ACC112 (cell line): ENCODE measurements around the gene IPCEF1.

Source experiments
- H2AFZ ChIP-seq: fragments of 200-600 bp; sonication (generic); one replicate; pipeline ENCODE4 v1.6.0; 2017; ENCODE audit warnings: antibody characterized with exemption, low read length; ENCODE audit not compliant: unreplicated experiment
- H3K27ac ChIP-seq: fragments of 200-600 bp; sonication (generic); 2 replicates; pipeline ENCODE4 v1.5.1; 2014; ENCODE audit warnings: low read depth, mild to moderate bottlenecking, antibody characterized with exemption, low read length, moderate library complexity
- H3K27me3 ChIP-seq: fragments of 200-600 bp; sonication (generic); 2 replicates; pipeline ENCODE4 v1.6.1; 2014; ENCODE audit warnings: mild to moderate bottlenecking, antibody characterized with exemption, low read length, moderate library complexity, mixed read lengths; ENCODE audit not compliant: insufficient read depth
- H3K36me3 ChIP-seq: fragments of 200-600 bp; sonication (generic); 2 replicates; pipeline ENCODE4 v1.6.1; 2016; ENCODE audit warnings: mild to moderate bottlenecking, antibody characterized with exemption, low read length, moderate library complexity, mixed read lengths; ENCODE audit not compliant: insufficient read depth
- H3K4me1 ChIP-seq: fragments of 200-600 bp; sonication (generic); one replicate; pipeline ENCODE4 v1.6.1; 2016; ENCODE audit warnings: low read length, mixed read lengths; ENCODE audit not compliant: insufficient read depth, unreplicated experiment, control insufficient read depth
- H3K4me3 ChIP-seq: fragments of 200-600 bp; sonication (generic); 2 replicates; pipeline ENCODE4 v1.5.1; 2014; ENCODE audit warnings: mild to moderate bottlenecking, low read depth, low read length
- H3K79me2 ChIP-seq: fragments of 200-600 bp; sonication (generic); one replicate; pipeline ENCODE4 v1.6.0; 2016; ENCODE audit warnings: low read length; ENCODE audit not compliant: control insufficient read depth, unreplicated experiment, insufficient read depth

IPCEF1 gene

DNA sequence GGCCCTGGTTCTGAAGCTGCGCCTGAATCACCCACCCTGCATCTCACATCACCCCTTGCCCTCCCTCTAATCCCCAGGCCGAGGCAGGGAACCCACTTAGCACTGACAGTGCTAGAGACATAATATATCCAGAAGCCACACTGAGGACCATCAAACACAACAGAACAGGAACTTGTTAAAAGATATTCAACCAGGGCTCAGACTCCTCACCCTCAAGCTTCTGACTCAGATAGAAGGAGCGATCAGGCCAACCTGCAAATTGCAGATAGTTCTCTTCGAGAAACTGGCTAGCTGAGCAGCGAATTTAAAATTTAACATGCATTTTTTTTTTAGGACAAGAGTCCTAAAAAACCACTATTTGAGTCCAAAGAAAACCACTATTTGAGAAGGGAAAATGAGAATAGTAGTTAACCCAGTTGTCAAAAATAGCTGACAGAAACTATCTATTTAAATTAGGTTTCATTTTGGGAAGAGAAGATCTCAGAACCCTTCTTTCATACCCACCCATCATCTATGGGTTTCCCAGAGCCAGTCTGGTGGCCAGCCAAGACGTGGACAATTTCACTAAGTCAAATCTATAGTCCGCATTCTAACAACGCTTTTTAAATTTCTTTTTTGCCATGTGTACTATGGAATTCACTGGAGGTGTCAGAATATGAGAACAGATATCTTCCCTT lies 222.0 kb downstream of the IPCEF1 start:
- H3K27me3 ChIP-seq, result no peaks in the 10 kb centered on the region
- H3K4me3 ChIP-seq, result no peak overlapping the region
- H3K79me2 ChIP-seq, result no peaks in the 10 kb centered on the region
- no peak overlapping the region for H2AFZ ChIP-seq
- no peak overlapping the region for H3K27ac ChIP-seq
- H3K36me3 ChIP-seq, result no peaks in the 10 kb centered on the region
- H3K4me1 ChIP-seq, result no peaks in the 10 kb centered on the region

DNA sequence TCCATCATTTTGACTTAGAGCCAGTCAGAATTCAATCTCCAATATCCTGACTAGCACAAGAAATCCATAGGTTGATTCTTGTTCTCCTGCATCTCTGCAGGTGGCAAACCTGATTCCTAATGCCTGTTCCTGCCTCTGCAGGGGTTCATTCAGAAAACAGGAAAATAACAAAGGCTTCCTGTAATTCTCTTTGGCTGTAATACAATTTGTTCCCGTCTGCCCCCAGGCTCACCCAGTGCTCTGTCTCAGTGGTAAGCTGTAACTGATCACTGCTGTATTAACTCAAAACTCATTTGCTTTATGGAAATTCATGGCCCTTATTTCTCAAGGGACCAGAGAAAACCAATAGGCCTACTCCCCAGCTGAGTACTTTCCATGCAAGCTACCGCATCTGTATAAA lies 228.9 kb downstream of the IPCEF1 start:
- Histone ChIP-seq H2AFZ (no peak overlapping the region), H3K79me2 (no peaks in the 10 kb centered on the region), H3K36me3 (no peaks in the 10 kb centered on the region), H3K4me1 (no peaks in the 10 kb centered on the region), H3K27ac (no peak overlapping the region), H3K4me3 (no peak overlapping the region), H3K27me3 (0 out of 2 replicates have a peak, but pooled peaks cover 3% of the 10 kb centered on the region)

DNA sequence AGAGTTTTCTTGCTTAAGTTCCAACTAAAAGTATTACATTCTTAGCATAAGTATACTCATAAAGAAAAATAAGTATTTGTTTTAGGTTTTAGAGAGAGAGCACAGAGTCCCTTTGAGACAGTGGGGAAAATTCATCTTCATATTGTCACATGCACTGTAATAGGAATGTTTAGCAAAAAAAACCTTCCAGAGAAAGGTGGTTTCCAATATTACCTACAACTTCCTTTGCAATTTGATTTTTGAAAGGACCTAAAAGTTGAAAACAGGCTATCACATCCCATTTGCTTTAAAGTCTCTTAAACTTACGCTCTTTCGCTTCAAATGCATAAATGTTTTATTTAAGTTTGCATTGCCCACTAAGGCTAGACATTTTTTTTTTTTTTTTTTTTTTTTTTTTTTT lies 231.2 kb downstream of the IPCEF1 start:
- Histone ChIP-seq H3K27ac (no peak overlapping the region), H3K36me3 (no peaks in the 10 kb centered on the region), H3K27me3 (0 out of 2 replicates have a peak, but pooled peaks cover 3% of the 10 kb centered on the region), H3K4me3 (no peak overlapping the region), H3K4me1 (no peaks in the 10 kb centered on the region), H3K79me2 (no peaks in the 10 kb centered on the region), H2AFZ (no peak overlapping the region)

DNA sequence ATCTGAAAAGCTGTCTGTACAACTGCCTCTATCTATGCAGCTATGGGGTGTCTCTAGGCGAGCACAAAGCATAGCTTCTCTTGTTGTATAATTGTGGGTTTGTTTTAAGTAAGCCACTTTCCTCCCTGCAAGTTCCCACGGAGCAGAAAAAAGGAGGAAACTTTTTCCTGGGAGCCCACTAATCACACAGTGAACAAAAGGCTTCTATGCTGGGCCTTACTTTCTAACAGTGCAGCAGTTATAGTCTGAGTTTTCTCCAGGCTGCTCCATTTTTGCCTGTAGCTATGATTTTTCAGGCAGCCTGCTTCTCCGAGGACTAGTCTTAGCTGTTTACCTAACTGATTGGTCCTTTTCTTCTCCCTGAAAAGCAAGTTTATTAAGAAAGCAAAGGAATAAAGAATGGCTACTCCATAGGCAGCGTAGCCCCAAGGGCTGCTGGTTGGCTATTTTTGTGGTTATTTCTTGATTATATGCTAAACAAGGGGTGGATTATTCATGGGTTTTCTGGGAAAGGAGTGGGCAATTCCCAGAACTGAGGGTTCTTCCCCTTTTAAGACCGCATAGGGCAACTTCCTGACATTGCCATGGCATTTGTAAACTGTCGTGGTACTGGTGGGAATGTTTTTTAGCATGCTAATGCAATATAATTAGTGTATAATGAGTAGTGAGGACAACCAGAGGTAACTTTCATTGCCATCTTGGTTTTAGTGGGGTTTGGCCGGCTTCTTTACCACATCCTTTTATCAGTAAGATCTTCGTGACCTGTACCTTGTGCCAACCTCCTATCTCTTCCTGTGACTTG lies 233.2 kb downstream of the IPCEF1 start:
- H3K4me3 ChIP-seq, result no peak overlapping the region
- no peaks in the 10 kb centered on the region for H3K79me2 ChIP-seq
- H2AFZ ChIP-seq, result no peak overlapping the region
- peaks cover 8% of the 10 kb centered on the region; the same call in 1 of the 2 replicates for H3K27me3 ChIP-seq
- H3K27ac ChIP-seq, result no peak overlapping the region
- no peaks in the 10 kb centered on the region for H3K4me1 ChIP-seq
- no peaks in the 10 kb centered on the region for H3K36me3 ChIP-seq

DNA sequence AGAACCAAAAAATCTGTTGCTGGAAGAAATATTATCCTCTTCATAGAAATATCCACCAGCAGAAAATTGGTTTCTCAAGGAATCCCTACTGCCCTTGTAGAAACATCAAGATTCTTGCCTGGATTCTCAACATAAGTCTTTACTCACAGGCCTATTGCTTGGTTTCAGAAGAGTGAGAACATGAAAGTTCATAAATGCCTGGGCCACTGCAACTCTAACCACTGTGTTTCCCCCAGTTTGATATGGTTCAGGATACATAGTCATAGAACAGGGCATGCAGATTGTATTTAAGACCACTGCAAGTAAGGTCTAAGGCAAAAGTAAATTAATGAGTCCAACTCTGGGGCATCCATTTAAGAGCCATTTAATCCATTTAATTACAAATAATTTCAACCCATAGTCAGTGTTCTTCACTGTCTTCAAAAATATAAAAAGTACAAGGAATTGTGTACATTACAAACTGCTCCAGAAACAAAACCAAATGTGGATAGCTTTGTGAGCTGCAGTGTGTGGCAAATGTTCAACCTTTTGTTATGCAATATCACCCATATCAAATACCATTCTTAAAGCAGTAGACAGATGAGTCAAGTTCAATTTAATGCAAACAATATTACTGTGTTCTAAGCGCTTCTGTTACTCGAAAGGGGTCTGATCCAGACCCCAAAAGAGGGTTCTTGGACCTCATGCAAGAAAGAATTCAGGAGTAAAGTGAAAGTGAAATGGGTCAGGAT lies 234.2 kb downstream of the IPCEF1 start:
- H3K4me3 ChIP-seq, result no peak overlapping the region
- no peaks in the 10 kb centered on the region for H3K36me3 ChIP-seq
- no peak overlapping the region for H2AFZ ChIP-seq
- H3K79me2 ChIP-seq, result no peaks in the 10 kb centered on the region
- no peaks in the 10 kb centered on the region for H3K4me1 ChIP-seq
- H3K27me3 ChIP-seq, result peaks cover 8% of the 10 kb centered on the region; the same call in 1 of the 2 replicates
- H3K27ac ChIP-seq, result no peak overlapping the region

DNA sequence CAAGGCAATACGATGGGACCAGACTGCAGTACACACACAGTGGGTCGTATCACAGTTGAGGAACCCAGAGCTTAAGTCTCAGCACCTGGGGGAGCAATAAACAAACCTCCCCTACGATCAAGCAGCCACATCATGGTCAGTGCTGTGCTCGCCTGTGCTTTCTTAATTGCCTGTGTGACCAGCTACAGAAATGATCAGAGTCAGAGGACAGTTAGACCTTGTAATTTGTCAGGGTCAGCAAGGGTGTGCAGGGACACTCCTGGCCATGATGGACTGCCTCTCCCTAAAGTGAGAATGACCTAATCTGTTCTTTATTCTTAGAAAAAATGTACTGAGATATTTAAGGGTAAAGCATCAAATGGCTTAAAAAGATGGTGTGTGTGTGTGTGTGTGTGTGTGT lies 239.1 kb downstream of the IPCEF1 start:
- H3K27me3 ChIP-seq, result peaks cover 4% of the 10 kb centered on the region; the same call in 1 of the 2 replicates
- H3K4me1 ChIP-seq, result no peaks in the 10 kb centered on the region
- no peak overlapping the region for H2AFZ ChIP-seq
- no peak overlapping the region for H3K4me3 ChIP-seq
- H3K79me2 ChIP-seq, result no peaks in the 10 kb centered on the region
- no peak overlapping the region for H3K27ac ChIP-seq
- no peaks in the 10 kb centered on the region for H3K36me3 ChIP-seq

DNA sequence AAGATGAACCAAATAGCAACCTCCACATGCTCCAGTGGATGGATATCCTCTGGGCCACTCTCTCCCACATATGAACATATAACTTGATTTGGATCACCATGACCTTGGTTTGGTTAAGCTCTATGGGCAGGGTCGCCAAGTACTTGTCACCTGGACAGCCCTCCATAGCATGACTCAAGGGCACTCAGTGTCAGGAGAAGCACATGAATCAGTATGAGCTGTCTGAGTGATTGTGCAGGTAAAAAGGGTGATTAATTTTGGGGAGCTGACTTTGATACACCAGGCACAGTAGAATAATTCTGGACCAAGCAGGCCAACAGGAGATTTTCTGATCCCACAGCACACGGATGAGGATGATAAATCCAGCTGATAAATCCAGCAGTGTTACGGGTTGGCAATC lies 243.2 kb downstream of the IPCEF1 start:
- Histone ChIP-seq H3K27ac (no peak overlapping the region), H3K79me2 (no peaks in the 10 kb centered on the region), H2AFZ (no peak overlapping the region), H3K4me3 (no peak overlapping the region), H3K27me3 (peaks cover 8% of the 10 kb centered on the region; the same call in 1 of the 2 replicates), H3K36me3 (no peaks in the 10 kb centered on the region), H3K4me1 (no peaks in the 10 kb centered on the region)

DNA sequence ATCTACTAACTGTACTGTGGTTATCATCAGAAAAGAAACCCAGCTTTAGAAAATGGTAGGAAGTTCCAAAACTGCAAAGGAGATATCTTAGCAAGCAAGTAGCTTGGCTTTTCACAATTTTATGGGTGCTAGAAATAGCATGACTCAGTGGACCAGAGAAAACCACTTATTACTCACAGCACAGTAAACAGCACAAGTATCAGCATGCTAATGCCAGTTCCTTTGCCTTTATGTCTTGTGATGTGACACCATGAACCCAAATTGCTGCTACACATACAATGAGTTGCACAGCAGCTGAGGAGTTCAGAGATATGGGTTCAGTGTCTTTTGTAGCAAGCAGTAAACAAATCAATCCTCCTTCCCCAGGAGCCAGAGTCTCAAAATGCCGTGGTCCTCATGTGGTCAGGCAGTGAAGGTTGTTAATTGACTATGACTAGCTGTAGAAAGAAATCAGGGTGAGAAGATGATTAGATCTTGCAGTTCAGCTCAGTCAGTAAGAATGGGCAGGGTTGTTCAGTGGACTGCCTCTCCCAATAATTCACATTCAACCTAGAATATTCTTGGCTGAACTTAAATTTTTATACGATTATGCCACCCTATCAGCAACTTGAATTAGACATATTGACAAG lies 244.3 kb downstream of the IPCEF1 start:
- Histone ChIP-seq H3K27ac (no peak overlapping the region), H3K4me3 (no peak overlapping the region), H3K27me3 (peaks cover 12% of the 10 kb centered on the region; the same call in 1 of the 2 replicates), H3K4me1 (no peaks in the 10 kb centered on the region), H2AFZ (no peak overlapping the region), H3K79me2 (no peaks in the 10 kb centered on the region), H3K36me3 (no peaks in the 10 kb centered on the region)

DNA sequence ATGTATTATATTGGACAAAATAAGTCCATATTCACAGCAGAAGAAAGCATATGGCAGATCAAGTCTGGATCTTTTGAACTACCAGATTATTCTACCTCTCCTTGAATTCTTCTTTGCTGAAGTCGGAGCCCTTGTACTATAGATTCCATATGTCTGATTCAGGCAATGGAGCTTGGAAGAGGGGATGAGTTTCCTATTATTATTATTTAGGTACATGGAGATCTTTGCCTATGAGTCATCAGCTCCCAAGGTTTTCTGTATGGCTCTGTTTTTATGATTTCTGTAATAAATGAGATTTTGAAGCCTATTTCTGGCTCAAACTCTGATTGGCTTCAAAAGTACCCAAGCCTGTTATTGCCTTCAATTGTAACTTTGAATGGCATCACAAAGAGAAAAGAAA lies 245.6 kb downstream of the IPCEF1 start:
- Histone ChIP-seq H3K27ac (no peak overlapping the region), H3K27me3 (peaks cover 12% of the 10 kb centered on the region; the same call in 1 of the 2 replicates), H3K4me3 (no peak overlapping the region), H2AFZ (no peak overlapping the region), H3K36me3 (no peaks in the 10 kb centered on the region), H3K4me1 (no peaks in the 10 kb centered on the region), H3K79me2 (no peaks in the 10 kb centered on the region)

DNA sequence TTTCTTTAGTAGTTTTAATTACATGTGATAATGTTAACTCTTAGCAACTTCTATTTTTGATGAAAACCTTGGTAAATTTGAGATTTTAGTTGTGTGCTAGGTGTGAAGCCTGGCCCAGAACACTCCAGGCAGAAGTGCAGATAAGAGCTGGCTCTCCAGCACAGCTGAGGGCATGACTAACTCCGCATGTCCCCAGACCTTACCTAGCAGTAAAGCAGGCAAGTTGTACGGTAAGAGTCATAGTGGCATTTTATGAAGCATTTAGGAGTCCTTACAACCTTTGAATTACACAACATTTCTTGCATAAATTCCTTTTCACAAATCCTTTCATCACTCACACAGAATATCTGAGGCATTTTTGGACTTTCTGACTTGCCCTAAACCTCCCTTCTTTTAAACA lies 250.4 kb downstream of the IPCEF1 start:
- peaks cover 12% of the 10 kb centered on the region; the same call in 1 of the 2 replicates for H3K27me3 ChIP-seq
- no peaks in the 10 kb centered on the region for H3K36me3 ChIP-seq
- no peaks in the 10 kb centered on the region for H3K79me2 ChIP-seq
- no peak overlapping the region for H3K4me3 ChIP-seq
- H3K27ac ChIP-seq, result no peak overlapping the region
- H2AFZ ChIP-seq, result no peak overlapping the region
- H3K4me1 ChIP-seq, result no peaks in the 10 kb centered on the region
